B cell (primary cell): ENCODE results near the gene CDK4.

Experiments
- CTCF ChIP-seq: fragments of 200-600 bp; IDR thresholded peaks from one replicate; pipeline ENCODE4 v1.8.0; 2022; ENCODE audit warnings: antibody characterized with exemption, mild to moderate bottlenecking
- EZH2 ChIP-seq: IDR thresholded peaks from 2 replicates; pipeline ENCODE4 v1.6.1; 2012; ENCODE audit warnings: borderline replicate concordance, low read depth, mild to moderate bottlenecking, moderate library complexity, low read length; ENCODE audit not compliant: insufficient read depth, poor library complexity, severe bottlenecking

- no peak for TF ChIP-seq CTCF
- TF ChIP-seq EZH2 = no peak
These were observed 35.0 kb downstream of the CDK4 start for GRCh38 chr12:57717131-57717530.
